Astrocyte (in vitro differentiated cells and primary cell): ENCODE data around the gene JMJD4.

Source experiments
- EZH2 ChIP-seq: IDR thresholded peaks from 2 replicates; pipeline ENCODE4 v1.6.1; 2012; ENCODE audit warnings: mild to moderate bottlenecking, low read length, inconsistent platforms; ENCODE audit not compliant: insufficient read depth
- TF ChIP-seq, protein P1 (sequence below): IDR thresholded peaks from 2 replicates; pipeline ENCODE4 v1.5.1; 2011; ENCODE audit warnings: low read depth, mild to moderate bottlenecking, inconsistent platforms, low read length, moderate library complexity; ENCODE audit not compliant: insufficient read depth

DNA sequence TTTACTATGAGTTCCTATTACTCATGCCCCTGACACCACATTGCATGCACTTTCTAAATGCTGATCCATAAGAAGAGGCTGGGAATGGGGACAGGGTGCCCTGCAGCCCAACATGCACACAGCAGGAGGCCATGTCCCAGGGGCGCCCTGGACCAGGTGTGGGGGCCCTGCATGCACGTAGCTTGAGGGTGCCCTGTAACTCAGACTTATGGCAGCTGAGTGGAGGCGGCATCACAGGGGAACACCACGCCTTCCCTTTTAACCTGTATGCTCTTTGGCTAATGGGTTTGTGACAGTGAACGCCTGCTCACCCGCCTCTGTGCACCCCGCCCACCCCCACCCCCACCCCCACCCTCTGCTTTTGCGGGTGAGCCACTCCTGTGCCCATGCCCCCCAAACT, 36.2 kb upstream of the JMJD4 start:
- TF ChIP-seq, protein P1, sequence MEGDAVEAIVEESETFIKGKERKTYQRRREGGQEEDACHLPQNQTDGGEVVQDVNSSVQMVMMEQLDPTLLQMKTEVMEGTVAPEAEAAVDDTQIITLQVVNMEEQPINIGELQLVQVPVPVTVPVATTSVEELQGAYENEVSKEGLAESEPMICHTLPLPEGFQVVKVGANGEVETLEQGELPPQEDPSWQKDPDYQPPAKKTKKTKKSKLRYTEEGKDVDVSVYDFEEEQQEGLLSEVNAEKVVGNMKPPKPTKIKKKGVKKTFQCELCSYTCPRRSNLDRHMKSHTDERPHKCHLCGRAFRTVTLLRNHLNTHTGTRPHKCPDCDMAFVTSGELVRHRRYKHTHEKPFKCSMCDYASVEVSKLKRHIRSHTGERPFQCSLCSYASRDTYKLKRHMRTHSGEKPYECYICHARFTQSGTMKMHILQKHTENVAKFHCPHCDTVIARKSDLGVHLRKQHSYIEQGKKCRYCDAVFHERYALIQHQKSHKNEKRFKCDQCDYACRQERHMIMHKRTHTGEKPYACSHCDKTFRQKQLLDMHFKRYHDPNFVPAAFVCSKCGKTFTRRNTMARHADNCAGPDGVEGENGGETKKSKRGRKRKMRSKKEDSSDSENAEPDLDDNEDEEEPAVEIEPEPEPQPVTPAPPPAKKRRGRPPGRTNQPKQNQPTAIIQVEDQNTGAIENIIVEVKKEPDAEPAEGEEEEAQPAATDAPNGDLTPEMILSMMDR, result no peak
- no peak for TF ChIP-seq EZH2
